HepG2 (cell line): ENCODE results near the gene PRM2. TPM values are rescaled to one million over a fixed set of nuclear protein-coding genes. Genes with fewer than 3 reads are reported as not detected.

Experiments
- BRD4 ChIP-seq: sonication (generic); formaldehyde crosslinking; IDR thresholded peaks from 2 replicates; pipeline ENCODE4 v1.4.0; 2020; ENCODE audit warnings: missing genetic modification reagents
- CENPX ChIP-seq: sonication (generic); formaldehyde crosslinking; IDR thresholded peaks from 2 replicates; pipeline ENCODE4 v1.9.0; 2021; ENCODE audit warnings: mild to moderate bottlenecking, missing genetic modification reagents, moderate library complexity
- KLF11 ChIP-seq: IDR thresholded peaks from 2 replicates; pipeline ENCODE4 v1.6.1; 2016; ENCODE audit warnings: missing compliant biosample characterization
- KLF16 ChIP-seq, 2 experiments: sonication (generic) in 1 of 2; formaldehyde crosslinking in 1 of 2; IDR thresholded peaks; 2 replicates each; pipeline versions ENCODE4 v1.6.1 to v1.8.0; 2016 to 2023; ENCODE audit warnings: missing genetic modification reagents in 2 of 2, missing compliant biosample characterization in 1 of 2
- NFKB2 ChIP-seq: sonication (generic); formaldehyde crosslinking; IDR thresholded peaks from 2 replicates; pipeline ENCODE4 v1.4.0; 2020; ENCODE audit warnings: missing genetic modification reagents, borderline replicate concordance
- PHB2 ChIP-seq: fragments of 450-650 bp; IDR thresholded peaks from 2 replicates; pipeline ENCODE4 v1.6.1; 2018; ENCODE audit not compliant: partially characterized antibody
- SOX5 ChIP-seq: IDR thresholded peaks from 2 replicates; pipeline ENCODE4 v1.6.1; 2016; ENCODE audit warnings: borderline replicate concordance
- ZNF160 ChIP-seq: sonication (generic); formaldehyde crosslinking; IDR thresholded peaks from 2 replicates; pipeline ENCODE4 v1.8.0; 2022; ENCODE audit warnings: mild to moderate bottlenecking, inconsistent platforms, missing genetic modification reagents
- ZNF567 ChIP-seq: sonication (generic); formaldehyde crosslinking; IDR thresholded peaks from 2 replicates; pipeline ENCODE4 v1.8.1; 2023; ENCODE audit warnings: mild to moderate bottlenecking, missing genetic modification reagents, borderline replicate concordance
- ZNF678 ChIP-seq: sonication (generic); formaldehyde crosslinking; IDR thresholded peaks from 2 replicates; pipeline ENCODE4 v1.4.0; 2020; ENCODE audit warnings: mild to moderate bottlenecking, missing genetic modification reagents
- ZNF883 ChIP-seq: sonication (generic); formaldehyde crosslinking; IDR thresholded peaks from 2 replicates; pipeline ENCODE4 v1.5.1; 2020; ENCODE audit warnings: mild to moderate bottlenecking, missing genetic modification reagents; ENCODE audit errors: not compliant biosample characterization
- ZSCAN22 ChIP-seq: sonication (generic); formaldehyde crosslinking; IDR thresholded peaks from 2 replicates; pipeline ENCODE4 v1.4.0; 2020; ENCODE audit warnings: mild to moderate bottlenecking, missing genetic modification reagents
- polyA plus RNA-seq, 8 experiments: library from polyadenylated mRNA; depleted of rRNA in 3 of 8; stranded (reverse) in 7 of 8; unstranded in 1 of 8; fragments of >200 nt; fragmentation: Illumina TruSeq in 4 of 8; extraction: Trizol in 4 of 8; gene quantifications; 2 replicates each; pipeline versions ENCODE4 v1.2.1 to v1.2.3, GENCODE V29; 2011 to 2016; ENCODE audit warnings: low read depth in 4 of 8, missing spikeins in 1 of 8, mixed read lengths in 1 of 8; ENCODE audit not compliant: insufficient read depth in 1 of 8
- total RNA-seq, 5 experiments: library from RNA; depleted of rRNA; stranded (reverse); fragments of >200 nt; fragmentation: Illumina TruSeq; extraction: Trizol; gene quantifications; 2 replicates each; pipeline ENCODE4 v1.2.3, GENCODE V29; 2016; ENCODE audit warnings: low read depth in 1 of 5
- TF ChIP-seq, protein P1 (sequence below): sonication (generic); formaldehyde crosslinking; IDR thresholded peaks from 2 replicates; pipeline ENCODE4 v1.5.1; 2020; ENCODE audit warnings: missing genetic modification reagents, mild to moderate bottlenecking, borderline replicate concordance
- TF ChIP-seq, protein P2 (sequence below): IDR thresholded peaks from 2 replicates; pipeline ENCODE4 v1.6.1; 2016; ENCODE audit warnings: low read depth
- TF ChIP-seq, protein P3 (sequence below): IDR thresholded peaks from 2 replicates; pipeline ENCODE4 v1.6.1; 2016
- TF ChIP-seq, protein P4 (sequence below): sonication (generic); formaldehyde crosslinking; IDR thresholded peaks from 2 replicates; pipeline ENCODE4 v1.5.1; 2020; ENCODE audit warnings: mild to moderate bottlenecking, missing genetic modification reagents, moderate library complexity
- TF ChIP-seq, protein P5 (sequence below): sonication (generic); formaldehyde crosslinking; IDR thresholded peaks from 2 replicates; pipeline ENCODE4 v1.5.0; 2020; ENCODE audit warnings: mild to moderate bottlenecking, missing genetic modification reagents, borderline replicate concordance

The PRM2 gene
- total and polyA plus RNA-seq, 2 of the 13 experiments (the other 11 are each of a cell fraction or from before 2014, with no cell fraction given), result 0.54 TPM; not detected in 1

DNA sequence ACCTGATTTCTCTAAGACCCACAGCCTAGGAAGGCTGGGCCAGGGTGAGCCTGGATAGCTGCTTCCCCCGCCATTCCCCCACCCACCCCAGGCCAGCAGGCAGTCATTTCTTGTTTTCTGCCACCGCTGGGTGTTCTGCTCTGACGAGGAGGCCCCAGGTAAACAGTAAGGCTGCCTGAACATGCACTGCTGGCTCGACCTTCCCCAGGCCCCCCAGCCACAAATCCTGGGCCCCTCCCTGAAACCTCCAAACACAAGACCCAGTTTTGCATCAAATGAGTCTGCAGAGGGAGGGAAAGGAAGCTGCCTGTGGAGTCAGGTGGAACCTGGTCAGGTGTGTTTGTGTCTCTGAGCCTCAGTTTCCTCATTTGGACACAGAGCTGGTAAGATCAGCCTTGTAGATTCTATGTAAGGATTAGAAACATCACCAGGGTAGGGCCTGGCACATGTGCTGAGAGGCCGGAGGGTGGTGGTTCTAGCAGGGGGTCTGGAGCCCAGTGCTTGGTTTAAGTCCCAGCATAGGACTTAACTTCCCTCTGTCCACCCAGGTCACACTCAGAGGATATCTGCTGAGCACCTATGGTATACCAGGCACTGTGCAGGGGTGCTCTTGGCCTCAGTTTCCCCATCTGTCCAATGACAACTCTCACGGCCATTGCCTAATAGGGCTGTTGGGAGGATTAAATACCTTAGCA is 23.7 kb upstream of the PRM2 start (continued):
- TF ChIP-seq, protein P1, sequence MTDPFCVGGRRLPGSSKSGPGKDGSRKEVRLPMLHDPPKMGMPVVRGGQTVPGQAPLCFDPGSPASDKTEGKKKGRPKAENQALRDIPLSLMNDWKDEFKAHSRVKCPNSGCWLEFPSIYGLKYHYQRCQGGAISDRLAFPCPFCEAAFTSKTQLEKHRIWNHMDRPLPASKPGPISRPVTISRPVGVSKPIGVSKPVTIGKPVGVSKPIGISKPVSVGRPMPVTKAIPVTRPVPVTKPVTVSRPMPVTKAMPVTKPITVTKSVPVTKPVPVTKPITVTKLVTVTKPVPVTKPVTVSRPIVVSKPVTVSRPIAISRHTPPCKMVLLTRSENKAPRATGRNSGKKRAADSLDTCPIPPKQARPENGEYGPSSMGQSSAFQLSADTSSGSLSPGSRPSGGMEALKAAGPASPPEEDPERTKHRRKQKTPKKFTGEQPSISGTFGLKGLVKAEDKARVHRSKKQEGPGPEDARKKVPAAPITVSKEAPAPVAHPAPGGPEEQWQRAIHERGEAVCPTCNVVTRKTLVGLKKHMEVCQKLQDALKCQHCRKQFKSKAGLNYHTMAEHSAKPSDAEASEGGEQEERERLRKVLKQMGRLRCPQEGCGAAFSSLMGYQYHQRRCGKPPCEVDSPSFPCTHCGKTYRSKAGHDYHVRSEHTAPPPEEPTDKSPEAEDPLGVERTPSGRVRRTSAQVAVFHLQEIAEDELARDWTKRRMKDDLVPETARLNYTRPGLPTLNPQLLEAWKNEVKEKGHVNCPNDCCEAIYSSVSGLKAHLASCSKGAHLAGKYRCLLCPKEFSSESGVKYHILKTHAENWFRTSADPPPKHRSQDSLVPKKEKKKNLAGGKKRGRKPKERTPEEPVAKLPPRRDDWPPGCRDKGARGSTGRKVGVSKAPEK (CRISPR knock-in tag), result 0 out of 2 replicates have a peak, but pooled peaks have one; percentile 43
- TF ChIP-seq PHB2, result no peak
- peak; percentile 23; the same call in 1 of the 2 replicates for TF ChIP-seq SOX5 (CRISPR knock-in tag)
- TF ChIP-seq, protein P2, sequence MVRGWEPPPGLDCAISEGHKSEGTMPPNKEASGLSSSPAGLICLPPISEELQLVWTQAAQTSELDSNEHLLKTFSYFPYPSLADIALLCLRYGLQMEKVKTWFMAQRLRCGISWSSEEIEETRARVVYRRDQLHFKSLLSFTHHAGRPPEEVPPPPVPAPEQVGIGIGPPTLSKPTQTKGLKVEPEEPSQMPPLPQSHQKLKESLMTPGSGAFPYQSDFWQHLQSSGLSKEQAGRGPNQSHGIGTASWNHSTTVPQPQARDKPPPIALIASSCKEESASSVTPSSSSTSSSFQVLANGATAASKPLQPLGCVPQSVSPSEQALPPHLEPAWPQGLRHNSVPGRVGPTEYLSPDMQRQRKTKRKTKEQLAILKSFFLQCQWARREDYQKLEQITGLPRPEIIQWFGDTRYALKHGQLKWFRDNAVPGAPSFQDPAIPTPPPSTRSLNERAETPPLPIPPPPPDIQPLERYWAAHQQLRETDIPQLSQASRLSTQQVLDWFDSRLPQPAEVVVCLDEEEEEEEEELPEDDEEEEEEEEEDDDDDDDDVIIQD, result no peak
- no peak for TF ChIP-seq ZSCAN22 (CRISPR knock-in tag)
- TF ChIP-seq BRD4 (CRISPR knock-in tag), result no peak
- TF ChIP-seq NFKB2, result no peak; the same call in 1 of the 2 replicates
- TF ChIP-seq ZNF883 (CRISPR knock-in tag), result peak; percentile 66
- TF ChIP-seq, protein P3, sequence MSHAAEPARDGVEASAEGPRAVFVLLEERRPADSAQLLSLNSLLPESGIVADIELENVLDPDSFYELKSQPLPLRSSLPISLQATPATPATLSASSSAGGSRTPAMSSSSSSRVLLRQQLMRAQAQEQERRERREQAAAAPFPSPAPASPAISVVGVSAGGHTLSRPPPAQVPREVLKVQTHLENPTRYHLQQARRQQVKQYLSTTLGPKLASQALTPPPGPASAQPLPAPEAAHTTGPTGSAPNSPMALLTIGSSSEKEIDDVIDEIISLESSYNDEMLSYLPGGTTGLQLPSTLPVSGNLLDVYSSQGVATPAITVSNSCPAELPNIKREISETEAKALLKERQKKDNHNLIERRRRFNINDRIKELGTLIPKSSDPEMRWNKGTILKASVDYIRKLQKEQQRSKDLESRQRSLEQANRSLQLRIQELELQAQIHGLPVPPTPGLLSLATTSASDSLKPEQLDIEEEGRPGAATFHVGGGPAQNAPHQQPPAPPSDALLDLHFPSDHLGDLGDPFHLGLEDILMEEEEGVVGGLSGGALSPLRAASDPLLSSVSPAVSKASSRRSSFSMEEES (CRISPR knock-in tag), result no peak
- no peak for TF ChIP-seq KLF16 (CRISPR knock-in tag; IDR thresholded peaks at IDR 0.05)
- TF ChIP-seq, protein P4, sequence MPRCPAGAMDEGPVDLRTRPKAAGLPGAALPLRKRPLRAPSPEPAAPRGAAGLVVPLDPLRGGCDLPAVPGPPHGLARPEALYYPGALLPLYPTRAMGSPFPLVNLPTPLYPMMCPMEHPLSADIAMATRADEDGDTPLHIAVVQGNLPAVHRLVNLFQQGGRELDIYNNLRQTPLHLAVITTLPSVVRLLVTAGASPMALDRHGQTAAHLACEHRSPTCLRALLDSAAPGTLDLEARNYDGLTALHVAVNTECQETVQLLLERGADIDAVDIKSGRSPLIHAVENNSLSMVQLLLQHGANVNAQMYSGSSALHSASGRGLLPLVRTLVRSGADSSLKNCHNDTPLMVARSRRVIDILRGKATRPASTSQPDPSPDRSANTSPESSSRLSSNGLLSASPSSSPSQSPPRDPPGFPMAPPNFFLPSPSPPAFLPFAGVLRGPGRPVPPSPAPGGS (CRISPR knock-in tag), result 0 out of 2 replicates have a peak, but pooled peaks have one; percentile 15
- no peak for TF ChIP-seq ZNF678
- 0 out of 2 replicates have a peak, but pooled peaks have one; percentile 28 for TF ChIP-seq ZNF567
- no peak for TF ChIP-seq CENPX (CRISPR knock-in tag)
- TF ChIP-seq, protein P5, sequence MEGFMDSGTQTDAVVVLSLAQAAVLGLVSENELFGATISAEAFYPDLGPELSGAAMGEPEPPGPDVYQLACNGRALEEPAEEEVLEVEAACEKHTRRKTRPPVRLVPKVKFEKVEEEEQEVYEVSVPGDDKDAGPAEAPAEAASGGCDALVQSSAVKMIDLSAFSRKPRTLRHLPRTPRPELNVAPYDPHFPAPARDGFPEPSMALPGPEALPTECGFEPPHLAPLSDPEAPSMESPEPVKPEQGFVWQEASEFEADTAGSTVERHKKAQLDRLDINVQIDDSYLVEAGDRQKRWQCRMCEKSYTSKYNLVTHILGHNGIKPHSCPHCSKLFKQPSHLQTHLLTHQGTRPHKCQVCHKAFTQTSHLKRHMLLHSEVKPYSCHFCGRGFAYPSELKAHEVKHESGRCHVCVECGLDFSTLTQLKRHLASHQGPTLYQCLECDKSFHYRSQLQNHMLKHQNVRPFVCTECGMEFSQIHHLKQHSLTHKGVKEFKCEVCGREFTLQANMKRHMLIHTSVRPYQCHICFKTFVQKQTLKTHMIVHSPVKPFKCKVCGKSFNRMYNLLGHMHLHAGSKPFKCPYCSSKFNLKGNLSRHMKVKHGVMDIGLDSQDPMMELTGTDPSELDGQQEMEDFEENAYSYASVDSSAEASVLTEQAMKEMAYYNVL (CRISPR knock-in tag), result no peak; the same call in 1 of the 2 replicates
- no peak for TF ChIP-seq KLF11 (CRISPR knock-in tag)
- 0 out of 2 replicates have a peak, but pooled peaks have one; percentile 31 for TF ChIP-seq ZNF160 (CRISPR knock-in tag)
